ENCODE measurements around the gene AHI1.
A peak's percentile ranks its signal among the peaks of the same experiment; 100 is the strongest.

The AHI1 gene

DNA sequence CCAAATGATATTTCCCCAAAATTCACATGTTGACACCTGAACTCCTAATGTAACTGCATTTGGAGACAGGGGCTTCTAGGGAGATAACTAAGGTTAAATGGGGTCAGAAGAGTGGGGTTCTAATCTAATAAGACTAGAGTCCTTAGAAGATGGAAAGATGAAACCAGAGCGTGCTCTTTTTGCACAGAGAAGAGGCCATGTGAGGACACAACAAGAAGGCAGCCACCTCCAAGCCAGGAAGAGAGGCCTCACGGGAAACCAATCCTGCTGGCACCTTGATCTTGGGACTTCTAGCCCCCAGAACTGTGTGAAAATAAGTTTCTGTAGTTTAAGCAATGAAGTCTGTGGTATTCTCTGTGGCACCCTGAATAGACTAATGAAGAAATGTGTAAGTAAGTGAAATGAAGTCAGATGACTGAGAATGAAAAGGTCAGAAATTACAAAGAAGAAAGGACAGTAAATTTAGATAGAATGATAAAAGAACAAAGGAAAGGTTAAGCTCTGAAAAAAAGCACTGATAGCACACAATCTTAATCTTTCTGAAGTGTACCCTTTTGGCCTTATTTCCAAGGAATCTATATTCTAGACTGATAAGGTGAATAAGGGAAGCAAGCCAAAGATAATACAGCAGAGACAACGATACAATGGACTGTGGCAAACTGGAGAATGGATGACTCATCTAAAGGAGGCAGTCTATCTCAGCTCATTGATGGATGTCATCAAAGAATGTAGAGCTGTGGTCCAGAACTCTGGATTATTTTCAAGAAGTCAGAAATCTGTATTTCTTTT, 206.1 kb downstream of the AHI1 start:
- DNase-seq (ENCODE audit: low spot score) = no peak

DNA sequence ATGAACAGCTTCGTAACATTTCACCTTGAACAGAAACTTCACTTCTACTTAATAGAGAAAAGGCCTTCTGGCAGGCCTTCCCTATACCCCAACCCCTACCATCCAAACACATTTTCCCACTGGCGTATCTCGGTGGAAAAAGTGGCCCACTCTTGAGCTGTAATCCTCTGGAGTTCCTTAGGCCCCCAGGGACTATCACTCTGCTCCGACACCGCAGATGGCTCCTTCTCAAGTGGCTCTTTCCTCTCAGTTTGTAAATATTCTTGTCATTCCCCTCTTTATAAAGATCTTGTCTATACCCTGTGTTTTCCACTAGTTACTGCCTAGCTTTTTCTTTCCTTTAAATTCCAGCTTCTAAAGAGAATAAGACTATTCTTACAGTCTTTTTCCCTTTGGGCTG, 207.7 kb downstream of the AHI1 start:
- DNase-seq (ENCODE audit: low spot score) = no peak

DNA sequence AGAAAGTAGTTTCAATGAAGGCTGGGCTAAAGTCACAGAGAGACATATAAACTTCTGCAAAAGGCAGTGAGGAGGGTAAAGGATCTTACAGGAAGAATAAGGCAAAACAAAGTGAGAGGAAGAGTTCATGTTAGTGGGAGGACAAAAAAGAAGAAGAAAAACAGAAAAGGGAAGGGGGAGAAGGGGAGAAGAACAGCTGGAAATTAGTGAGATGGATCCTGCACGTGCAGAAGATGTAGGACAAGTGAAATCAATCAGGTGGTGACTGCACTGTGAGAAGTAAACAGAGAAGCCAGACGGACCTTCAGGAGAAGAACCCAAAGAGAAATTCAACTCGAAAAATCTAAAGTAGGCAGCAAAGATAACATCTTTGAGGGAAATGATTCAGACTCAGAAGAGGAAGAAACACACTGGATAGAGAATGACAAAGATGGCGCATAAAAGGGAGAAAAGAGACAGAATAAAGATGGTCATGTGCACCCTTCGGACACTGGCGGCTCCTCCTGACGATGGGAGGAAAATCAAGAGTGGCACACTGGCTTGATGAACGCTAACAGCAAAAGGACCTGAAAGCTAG, 210.5 kb downstream of the AHI1 start:
- no peak for DNase-seq (ENCODE audit: low spot score)

DNA sequence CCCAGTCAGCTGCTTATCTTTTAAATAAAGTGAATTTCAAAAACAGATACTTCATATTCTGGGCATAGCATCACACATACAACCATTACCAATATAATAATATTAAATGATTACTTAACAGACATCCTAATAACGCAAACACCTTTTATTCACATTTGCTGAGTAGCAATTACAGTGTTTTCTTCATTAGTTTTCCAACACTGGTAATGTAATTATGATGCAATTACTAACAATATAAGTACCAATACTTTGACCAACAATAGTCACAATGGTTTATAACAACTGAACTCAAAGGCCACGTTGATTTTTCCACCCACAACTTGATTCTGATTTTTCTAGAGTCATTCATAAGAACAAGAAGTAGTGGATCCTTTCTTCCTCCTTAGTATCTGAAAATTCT, 212.4 kb downstream of the AHI1 start:
- DNase-seq (ENCODE audit: low spot score) = no peak

DNA sequence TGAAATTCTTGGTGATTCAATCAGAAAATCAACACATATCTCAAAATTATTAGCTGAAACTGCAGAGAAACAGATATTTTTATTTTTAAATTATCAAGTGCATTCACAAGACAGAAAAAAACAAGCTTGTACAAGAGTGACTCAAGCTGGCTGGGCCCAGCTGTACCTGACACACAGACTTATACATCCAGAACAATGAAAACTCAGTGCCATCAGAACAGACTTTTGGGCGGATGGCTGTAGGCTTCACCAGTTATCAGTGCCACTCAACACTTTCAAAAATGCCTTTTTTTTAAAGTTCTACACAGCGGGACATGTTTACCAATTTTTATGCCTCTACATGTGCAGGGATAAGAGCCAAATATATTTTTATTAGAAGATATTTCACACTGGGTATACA, 213.6 kb downstream of the AHI1 start:
- no peak for DNase-seq (ENCODE audit: low spot score)

DNA sequence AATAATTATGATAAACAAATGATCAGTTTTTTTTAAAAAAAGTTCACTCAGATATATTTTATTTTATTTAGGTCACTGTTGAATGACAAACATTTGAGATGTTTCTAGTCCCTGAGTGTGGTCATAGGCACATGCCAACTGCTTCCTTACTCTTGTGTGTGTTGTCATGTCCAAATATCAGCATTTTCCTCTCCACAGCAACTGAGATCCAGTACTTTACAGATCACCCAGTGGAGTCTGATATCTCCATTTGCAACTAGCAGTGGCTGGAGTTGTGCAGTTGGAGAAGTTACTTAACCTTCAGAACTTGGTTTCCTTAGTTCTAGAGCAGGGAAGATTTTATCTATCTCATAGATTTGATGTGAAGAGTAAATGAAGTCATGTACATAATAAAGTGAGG, 215.1 kb downstream of the AHI1 start:
- DNase-seq (ENCODE audit: low spot score) = no peak

DNA sequence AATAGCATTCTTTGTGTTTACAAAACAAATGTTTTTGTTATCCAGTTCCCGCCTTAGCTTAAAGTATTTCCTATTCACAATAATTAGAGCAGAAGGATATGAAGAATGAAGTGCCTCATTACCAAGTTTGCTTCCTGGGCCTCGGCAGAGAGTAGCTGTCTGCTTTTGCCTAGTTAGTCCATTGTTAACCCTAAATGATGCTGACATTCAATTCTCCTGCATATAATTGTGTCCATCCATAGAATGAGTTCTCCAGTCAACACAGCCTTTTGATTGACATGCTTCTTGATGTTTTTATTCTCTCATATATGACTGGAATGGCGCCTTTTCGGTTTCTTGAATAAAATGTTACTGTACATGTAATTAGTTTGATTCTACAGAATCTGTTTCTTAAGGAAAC, 215.6 kb downstream of the AHI1 start:
- DNase-seq (ENCODE audit: low spot score) = no peak

DNA sequence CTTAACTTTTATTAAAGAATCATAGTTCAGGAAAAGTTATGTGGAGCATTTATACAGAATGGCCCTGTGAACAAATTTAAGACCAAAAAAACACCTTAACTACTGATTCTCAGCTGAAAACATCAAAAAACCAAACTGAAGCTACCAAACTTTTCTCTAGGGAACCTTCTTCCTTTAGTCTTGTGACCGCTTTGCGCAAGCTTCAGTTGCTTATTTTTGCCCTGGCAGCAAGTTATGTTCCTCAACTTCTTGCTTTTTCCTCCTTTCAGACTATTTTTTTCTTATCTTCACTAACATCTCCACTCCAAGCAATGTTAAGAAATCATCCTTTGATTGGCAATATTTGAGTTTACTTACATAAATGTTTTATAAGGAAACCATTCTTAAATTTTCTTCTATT, 216.3 kb downstream of the AHI1 start:
- DNase-seq (ENCODE audit: low spot score) = no peak

DNA sequence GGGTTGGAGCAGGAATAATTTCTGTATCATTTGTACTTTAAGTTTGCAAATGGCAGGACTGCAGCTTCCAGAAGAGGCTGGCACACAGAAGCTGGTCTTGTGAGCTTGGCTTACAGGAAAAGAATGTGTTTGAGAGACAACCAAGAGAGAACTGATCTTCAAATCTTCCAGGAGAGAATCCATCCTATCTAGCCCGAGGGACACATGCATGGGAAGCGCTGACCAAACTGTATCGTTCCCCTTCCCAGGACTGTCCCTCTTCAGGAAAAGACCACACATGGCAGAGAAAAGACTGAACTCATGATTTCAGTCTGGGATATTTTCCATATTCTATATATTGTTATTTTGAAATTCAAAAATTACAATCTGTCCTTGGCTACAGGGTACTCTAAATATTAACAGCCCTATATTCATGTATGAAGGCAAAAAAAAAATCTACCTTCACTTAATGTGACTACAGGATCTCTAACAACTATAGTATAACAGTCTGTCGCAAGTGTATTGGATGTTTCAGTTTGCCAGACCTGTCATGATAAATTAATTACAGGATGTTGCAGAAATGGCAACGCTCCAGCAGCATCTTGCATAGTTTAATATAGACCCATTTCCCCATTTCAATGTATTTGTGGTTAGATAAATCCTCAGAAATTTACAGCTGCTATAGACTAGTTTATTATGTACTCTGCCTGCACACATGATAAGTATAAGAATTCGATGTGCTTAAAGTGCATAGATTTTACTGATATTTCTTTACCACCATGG, 217.0 kb downstream of the AHI1 start:
- DNase-seq (ENCODE audit: low spot score) = no peak

DNA sequence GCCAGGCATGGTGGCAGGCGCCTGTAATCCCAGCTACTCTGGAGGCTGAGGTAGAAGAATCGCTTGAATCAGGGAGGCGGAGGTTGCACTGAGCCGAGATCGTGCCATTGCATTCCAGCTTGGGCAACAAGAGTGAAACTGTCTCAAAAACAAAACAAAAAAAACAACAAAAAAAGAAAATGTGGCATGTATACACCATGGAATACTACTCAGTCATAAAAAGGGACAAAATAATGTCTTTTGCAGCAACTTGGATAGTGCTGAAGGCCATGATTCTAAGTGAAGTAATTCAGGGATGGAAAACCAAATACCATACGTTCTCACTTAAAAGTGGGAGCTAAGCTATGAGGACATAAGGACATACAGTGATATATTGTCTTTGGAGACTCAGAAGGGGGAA, 220.1 kb downstream of the AHI1 start:
- DNase-seq (ENCODE audit: low spot score) = no peak

DNA sequence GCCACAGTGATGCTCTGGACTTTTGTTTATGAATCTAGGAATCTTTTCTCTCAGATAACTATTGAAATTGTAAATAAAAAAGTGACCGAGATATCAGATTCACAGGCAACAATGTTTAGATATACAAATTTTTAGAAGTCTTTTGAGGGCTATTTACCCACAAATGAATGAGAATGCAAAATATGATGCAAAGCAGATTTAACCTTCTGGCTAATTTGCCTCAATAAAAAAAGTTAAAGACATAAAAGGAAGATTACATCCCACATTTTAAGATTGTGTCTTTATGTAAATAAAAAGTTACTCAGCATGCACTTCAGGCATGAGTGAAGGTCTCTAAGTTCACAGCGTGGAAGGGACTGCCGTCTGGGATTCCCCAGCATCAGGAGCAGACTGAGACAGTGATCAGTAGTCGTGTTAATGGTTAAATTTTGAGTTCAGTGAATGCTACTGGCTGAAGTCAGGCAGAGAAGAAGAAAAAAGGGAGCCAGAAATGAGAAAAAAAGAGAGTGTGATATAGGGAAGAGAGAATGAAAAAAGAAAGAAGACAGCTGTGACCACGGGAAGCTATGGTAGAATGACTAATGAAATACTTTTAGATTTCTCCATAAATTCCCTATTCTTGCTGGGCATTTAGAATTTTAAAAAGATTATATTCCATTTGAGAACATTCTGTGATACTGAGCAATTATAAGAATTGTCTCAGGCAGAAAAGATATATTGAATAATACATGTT, 222.8 kb downstream of the AHI1 start:
- DNase-seq (ENCODE audit: low spot score) = no peak

DNA sequence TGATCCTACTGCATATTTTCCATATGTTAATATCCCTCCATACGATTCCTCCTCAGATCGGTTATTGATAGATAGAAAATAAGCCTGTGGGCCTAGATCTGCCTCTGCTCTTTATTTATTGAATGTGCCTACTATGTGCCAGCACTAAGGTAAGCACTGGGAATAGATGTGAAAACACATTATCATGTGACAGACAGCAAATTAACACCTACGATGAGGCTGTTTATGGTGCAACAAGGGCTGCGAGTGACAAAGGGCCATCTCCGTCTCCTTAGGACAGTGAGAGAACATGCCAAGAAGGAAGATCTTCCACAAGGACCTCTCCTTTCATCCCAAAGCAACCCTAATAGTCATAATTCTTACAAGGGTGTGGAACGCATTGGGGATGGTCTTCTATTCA, 225.9 kb downstream of the AHI1 start:
- DNase-seq (ENCODE audit: low spot score) = no peak

DNA sequence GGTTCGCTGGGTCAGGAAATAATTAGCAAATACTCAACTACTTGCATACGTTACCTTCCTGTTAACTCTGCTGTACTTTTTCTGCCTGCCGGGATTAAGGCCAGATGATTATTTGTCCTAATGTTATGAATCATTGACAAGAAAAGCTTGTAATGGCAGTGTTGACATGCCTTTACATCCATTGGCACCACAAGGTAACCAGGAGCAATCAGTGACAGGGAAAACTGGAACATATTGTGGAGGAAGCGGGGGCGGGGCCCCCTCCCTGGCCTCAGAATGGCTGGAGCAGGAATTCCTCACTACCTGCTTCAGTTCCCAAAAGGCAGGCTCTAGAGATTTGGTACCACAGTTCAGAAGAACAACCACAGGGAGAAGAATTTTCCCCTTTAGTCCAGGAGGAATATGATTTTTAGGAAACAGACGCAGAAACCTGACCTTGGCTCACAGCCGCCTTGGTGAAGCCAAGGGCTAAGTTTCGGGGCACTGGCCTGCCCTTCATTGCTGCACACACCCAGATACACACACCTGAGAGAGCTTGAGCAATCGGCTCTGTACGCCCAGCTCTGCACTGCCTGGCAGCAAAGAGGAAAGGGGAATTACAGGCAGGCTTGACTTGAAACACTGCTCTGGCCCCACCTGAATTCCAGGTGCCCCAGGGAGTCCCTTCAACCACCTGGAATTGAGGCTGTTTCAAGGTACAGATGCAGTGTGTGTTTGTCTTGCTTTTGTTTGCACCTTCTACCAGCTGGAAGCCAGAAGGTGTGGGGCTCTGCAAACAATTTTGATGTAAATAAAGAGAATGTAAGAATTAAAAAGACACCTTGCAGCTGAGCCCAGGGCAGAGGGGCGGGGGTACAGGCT, 226.6 kb downstream of the AHI1 start:
- DNase-seq (ENCODE audit: low spot score) = peak; percentile 72

DNA sequence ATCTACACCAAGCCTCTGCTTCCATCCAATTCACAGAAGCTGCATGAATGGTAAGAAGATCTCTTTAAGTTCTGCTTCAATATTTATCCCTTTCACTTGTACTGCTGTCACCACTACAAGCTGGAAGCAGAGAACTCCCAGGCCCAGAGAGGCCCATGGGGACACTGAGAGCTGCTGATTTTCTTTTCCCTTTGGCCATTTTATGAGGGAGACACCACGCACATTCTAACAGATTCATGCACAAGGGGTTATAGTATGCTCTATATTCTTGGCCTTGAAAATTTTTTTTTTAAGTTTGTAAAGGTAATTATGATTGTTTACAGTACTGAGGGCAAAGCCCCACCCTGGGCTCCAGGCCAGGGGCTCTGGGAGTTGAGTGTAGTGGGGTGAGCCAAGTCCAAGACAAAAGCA, 228.1 kb downstream of the AHI1 start:
- no peak for DNase-seq (ENCODE audit: low spot score)

DNA sequence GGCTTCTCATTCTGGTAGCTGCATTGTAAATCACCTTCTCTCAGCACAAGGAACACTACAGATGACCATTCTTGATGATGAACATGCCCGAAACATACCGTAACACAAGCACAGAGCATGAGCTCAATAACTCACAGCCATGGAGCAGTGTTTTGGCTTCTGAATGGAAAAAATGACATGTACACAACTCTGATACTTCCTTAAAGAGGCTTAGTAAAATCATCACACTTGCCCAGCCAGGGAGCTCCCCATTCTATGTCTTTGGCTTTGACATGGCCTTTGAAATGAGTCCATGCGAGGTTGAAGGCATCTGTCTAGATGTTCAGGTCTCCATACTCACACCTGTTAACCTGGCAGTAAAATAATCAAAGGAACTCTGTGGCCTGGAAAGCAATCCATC, 228.8 kb downstream of the AHI1 start:
- DNase-seq (ENCODE audit: low spot score) = no peak

DNA sequence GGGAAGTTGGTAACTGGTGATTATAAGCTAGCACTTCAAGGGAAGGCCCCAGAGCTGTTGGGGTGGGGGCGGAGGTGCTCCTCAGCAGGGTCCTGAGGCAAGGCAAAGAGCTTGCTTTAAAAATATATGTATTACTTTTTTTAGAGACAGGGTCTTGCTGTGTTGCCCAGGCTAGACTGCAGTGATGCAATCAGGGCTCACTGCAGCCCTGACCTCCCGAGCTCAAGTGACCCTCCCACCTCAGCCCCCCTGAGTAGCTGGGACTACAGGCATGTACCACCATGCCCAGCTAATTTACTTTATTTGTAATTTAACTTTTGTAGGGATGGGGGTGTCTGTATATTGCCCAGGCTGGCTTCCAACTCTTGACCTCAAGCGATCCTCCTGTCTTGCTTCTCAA, 229.3 kb downstream of the AHI1 start:
- no peak for DNase-seq (ENCODE audit: low spot score)

DNA sequence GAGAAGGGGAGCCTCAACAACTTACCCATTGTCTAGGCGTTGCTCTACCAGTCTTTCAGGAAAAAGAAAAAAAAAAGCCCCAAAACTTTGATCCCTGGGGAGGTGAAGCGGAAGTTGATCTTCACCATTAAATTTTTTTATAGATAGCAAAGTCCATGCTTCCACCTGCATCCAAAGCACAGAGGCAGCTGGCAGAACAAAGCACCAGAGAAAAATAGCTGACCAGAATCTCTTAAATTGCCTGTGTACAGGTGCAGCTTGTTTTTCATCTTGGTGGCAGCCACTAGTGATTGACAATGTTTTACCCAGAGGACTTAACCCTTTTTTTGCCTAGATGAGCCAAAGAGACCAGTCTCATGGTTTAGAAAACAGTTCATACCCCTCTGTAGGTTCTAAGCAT, 230.5 kb downstream of the AHI1 start:
- no peak for DNase-seq (ENCODE audit: low spot score)

DNA sequence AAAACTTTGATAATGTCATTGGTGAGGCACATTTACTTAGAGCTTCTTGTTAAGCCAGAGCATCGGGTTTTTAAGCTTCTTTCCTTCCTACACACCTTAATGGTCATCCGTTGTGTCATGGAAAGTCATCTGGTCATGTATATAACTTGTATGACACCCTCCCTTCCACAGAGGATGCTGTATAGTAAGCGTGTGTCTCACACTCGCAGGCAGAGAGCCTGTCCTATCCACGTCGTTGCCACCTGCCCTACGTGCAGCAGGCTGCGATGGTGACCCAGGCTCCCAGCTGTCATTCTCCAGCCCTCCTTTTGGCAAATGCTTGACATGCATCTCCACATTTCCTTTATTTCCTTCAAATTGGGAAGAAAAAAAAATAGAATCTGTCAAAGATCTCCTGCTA, 230.9 kb downstream of the AHI1 start:
- DNase-seq (ENCODE audit: low spot score) = no peak

DNA sequence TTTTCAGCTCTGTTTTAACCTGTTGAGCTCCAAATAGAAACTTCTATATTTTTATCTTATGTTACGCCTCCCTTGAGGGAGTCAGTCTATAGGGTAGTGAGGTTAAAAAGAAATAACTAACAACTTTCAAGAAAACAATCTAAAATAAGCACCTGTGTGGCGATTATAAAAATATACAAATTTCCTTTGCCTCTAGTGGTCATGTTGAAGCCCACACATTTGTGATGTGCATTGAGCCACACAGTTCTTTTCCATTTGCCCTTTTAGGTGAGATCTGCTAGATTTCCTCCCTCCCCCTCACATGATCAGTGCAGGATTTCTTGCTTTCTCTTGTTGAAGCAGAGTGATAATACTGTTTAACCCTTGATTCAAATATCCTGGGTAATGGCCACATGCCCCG, 232.3 kb downstream of the AHI1 start:
- no peak for DNase-seq (ENCODE audit: low spot score)

DNA sequence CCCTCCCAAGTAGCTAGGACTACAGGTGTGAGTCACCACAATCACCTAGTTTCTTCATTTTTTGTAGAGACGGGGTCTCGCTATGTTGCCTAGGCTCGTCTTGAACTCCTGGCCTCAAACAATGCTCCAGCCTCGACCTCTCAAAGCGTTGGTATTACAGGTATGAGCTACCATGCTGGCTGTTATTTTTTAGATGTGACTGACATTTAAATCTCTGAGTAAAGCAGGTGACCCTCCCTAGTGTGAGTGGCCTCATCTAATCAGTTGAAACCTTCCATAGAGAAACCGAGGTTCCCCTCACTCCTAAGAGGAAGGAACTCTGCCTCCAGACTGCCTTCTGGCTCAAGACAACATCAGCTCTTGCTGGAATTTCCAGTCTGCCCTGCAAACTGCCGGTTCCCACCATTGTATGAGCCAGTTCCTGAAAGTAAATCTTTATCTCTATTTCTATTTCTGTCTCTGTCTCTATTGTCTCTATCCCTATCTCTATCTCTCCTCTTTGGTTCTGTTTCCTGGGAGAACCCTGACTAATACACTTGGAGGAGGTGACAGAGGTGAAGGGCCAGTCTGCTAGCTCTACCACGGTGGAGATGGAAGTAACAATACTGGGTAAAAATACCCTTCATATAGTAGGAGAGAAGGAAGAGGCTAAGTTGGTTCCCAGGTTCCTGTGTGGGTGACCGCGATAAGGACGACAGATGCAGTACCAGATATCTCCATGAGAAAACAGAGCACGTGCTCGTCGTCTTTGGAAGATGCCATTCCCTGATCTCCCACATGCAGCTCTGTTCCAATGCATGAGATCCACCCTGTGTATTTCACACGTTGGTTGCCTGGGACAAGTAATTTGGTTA, 235.4 kb downstream of the AHI1 start:
- DNase-seq (ENCODE audit: low spot score) = no peak

DNA sequence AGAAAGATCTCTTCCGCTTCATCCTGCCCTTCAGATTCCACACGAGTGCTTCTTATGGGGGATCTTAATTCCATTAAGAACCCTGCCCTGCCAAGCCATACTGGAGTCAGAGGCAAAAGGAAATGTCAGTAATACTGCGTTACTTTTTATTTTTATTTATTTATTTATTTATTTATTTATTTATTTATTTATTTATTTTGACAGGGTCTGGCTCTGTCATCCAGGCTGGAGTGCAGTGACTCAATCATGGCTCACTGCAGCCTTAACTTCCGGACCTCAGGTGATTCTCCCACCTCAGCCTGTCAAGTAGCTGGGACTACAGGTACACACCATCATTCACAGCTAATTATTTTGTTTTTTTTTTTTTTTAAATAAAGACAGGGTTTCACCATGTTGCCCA, 236.9 kb downstream of the AHI1 start:
- no peak for DNase-seq (ENCODE audit: low spot score)
